OCI-LY7 (cell line): ENCODE data around the gene FNDC5. TPM values are rescaled to one million over a fixed set of nuclear protein-coding genes. Genes with fewer than 3 reads are reported as not detected.

Experiments used
- BruUV-seq: library from RNA; stranded (reverse); fragments of 400-500 nt; replicated peaks from 2 replicates; lab custom pipeline; 2021; lab: Mats Ljungman, UMichigan
- CTCF ChIA-PET: fragments of 300-600 bp; sonication (Branson Sonifier 250); formaldehyde crosslinking; loops from one replicate; lab custom pipeline; 2022; ENCODE audit warnings: antibody characterized with exemption; ENCODE audit not compliant: unreplicated experiment; lab: Charles Lee
- POLR2A ChIA-PET: fragments of 300-600 bp; sonication (Branson Sonifier 250); formaldehyde crosslinking; loops from one replicate; lab custom pipeline; 2022; ENCODE audit warnings: antibody characterized with exemption; lab: Charles Lee
- DNase-seq: peaks from one replicate; pipeline ENCODE4 v3.0.0-alpha.2; 2015; ENCODE audit warnings: low spot score
- H2AFZ ChIP-seq: fragments of 200-600 bp; sonication (generic), shearing (Covaris generic); 2 replicates; pipeline ENCODE4 v1.6.1; 2014; ENCODE audit warnings: mild to moderate bottlenecking, antibody characterized with exemption, low read length, moderate library complexity
- H3K27ac ChIP-seq: fragments of 200-600 bp; sonication (generic); 2 replicates; pipeline ENCODE4 v1.5.1; 2014; ENCODE audit warnings: mixed run types, low read depth, mild to moderate bottlenecking, moderate library complexity, low read length, inconsistent platforms; ENCODE audit not compliant: poor library complexity, severe bottlenecking
- H3K36me3 ChIP-seq: fragments of 200-600 bp; sonication (generic); 2 replicates; pipeline ENCODE4 v1.6.1; 2014; ENCODE audit warnings: mild to moderate bottlenecking, antibody characterized with exemption, low read length, moderate library complexity, mixed read lengths; ENCODE audit not compliant: insufficient read depth
- H3K4me1 ChIP-seq: fragments of 200-600 bp; sonication (generic); 2 replicates; pipeline ENCODE4 v1.5.1; 2014; ENCODE audit warnings: mild to moderate bottlenecking, low read length; ENCODE audit not compliant: insufficient read depth, poor library complexity, severe bottlenecking
- H3K4me2 ChIP-seq: fragments of 200-600 bp; sonication (generic); 2 replicates; pipeline ENCODE4 v1.6.1; 2014; ENCODE audit warnings: mild to moderate bottlenecking, low read length
- H3K4me3 ChIP-seq: fragments of 200-600 bp; sonication (generic); 2 replicates; pipeline ENCODE4 v1.5.1; 2014; ENCODE audit warnings: mild to moderate bottlenecking, low read depth, low read length; ENCODE audit not compliant: poor library complexity, severe bottlenecking
- H3K79me2 ChIP-seq: fragments of 200-600 bp; sonication (generic); 2 replicates; pipeline ENCODE4 v1.6.1; 2016; ENCODE audit warnings: low read depth, mild to moderate bottlenecking, low read length, moderate library complexity, mixed read lengths; ENCODE audit not compliant: insufficient read depth
- H3K9me2 ChIP-seq: fragments of 200-600 bp; sonication (generic); 2 replicates; pipeline ENCODE4 v1.6.1; 2016; ENCODE audit warnings: mild to moderate bottlenecking, low read length, mixed read lengths; ENCODE audit not compliant: insufficient read depth
- H3K9me3 ChIP-seq: fragments of 200-600 bp; sonication (generic); 2 replicates; pipeline ENCODE4 v1.6.1; 2014; ENCODE audit warnings: mild to moderate bottlenecking, mixed run types, low read length, mixed read lengths
- H4K20me1 ChIP-seq: fragments of 200-600 bp; sonication (generic); 2 replicates; pipeline ENCODE4 v1.6.1; 2014; ENCODE audit warnings: mild to moderate bottlenecking, antibody characterized with exemption, low read length, moderate library complexity, mixed read lengths; ENCODE audit not compliant: insufficient read depth
- CTCF ChIP-seq: fragments of 200-600 bp; sonication (generic); conservative IDR thresholded peaks from 2 replicates; pipeline ENCODE4 v1.5.1; 2014; ENCODE audit warnings: mild to moderate bottlenecking, antibody characterized with exemption, low read length, moderate library complexity, mixed read lengths
- EZH2phosphoT487 ChIP-seq: fragments of 200-600 bp; sonication (generic); IDR thresholded peaks from 2 replicates; pipeline ENCODE4 v1.6.1; 2018; ENCODE audit warnings: low read depth, borderline replicate concordance, mild to moderate bottlenecking, mixed run types, antibody characterized with exemption, low read length, moderate library complexity, mixed read lengths
- intact Hi-C: fragments of 100-400 bp; cut with micrococcal nuclease; formaldehyde crosslinking; loops from one replicate; pipeline ENCODE4 v1.10.0; 2022; ENCODE audit not compliant: unreplicated experiment
- total RNA-seq, 2 experiments: library from RNA; depleted of rRNA in 1 of 2; stranded (reverse); fragments of >200 nt in 1 of 2; shearing (Covaris generic) in 1 of 2; gene quantifications; 2 replicates each; pipeline ENCODE4 v1.2.3, GENCODE V29; 2014 to 2022

FNDC5 gene
- total RNA-seq, 2 experiments from 2014 or later: not detected

GRCh38 chr1:32877211-32878110, 6.7 kb upstream of the FNDC5 start:
- no TSS peak for BruUV-seq
- Histone ChIP-seq H3K27ac (no peak overlapping the region), H2AFZ (no peak overlapping the region), H3K4me3 (no peak overlapping the region), H3K4me2 (no peak overlapping the region), H3K4me1 (peaks cover 26% of the 10 kb centered on the region), H3K9me2 (no peaks in the 10 kb centered on the region), H3K79me2 (no peaks in the 10 kb centered on the region), H3K36me3 (no peaks in the 10 kb centered on the region), H3K9me3 (no peaks in the 10 kb centered on the region), H4K20me1 (no peaks in the 10 kb centered on the region)
- no peak for TF ChIP-seq EZH2phosphoT487
- no peak for TF ChIP-seq CTCF
- ChIA-PET POLR2A (no interaction called here), CTCF (no interaction called here)
- DNase-seq: no peak
- intact Hi-C loops: no loop called here

GRCh38 chr1:32876341-32877210, 5.9 kb upstream of the FNDC5 start:
- Histone ChIP-seq H3K27ac (no peak overlapping the region), H3K79me2 (no peaks in the 10 kb centered on the region), H3K4me1 (peaks cover 35% of the 10 kb centered on the region), H2AFZ (peak overlapping the region; percentile 20; the same call in 1 of the 2 replicates), H3K9me3 (no peaks in the 10 kb centered on the region), H3K36me3 (no peaks in the 10 kb centered on the region), H4K20me1 (no peaks in the 10 kb centered on the region), H3K4me2 (peak overlapping the region; percentile 29; the same call in 1 of the 2 replicates), H3K9me2 (no peaks in the 10 kb centered on the region), H3K4me3 (no peak overlapping the region)
- no TSS peak for BruUV-seq
- POLR2A ChIA-PET: interaction anchor here (0.6 kb wide), 2 partner anchors 23 to 42 kb away, joined by 3 read pairs; no protein-coding TSS in a partner anchor
- intact Hi-C loops: loop anchor here (1.0 kb wide), 1 partner anchor 210 kb away; no protein-coding TSS in a partner anchor
- peak; percentile 97 for TF ChIP-seq CTCF
- TF ChIP-seq EZH2phosphoT487: no peak
- DNase-seq: peak; percentile 73
- CTCF ChIA-PET: interaction anchor here (1.2 kb wide), 1 partner anchor 18 kb away, joined by 3 read pairs; no protein-coding TSS in a partner anchor
